Daoy (cell line): ENCODE measurements around the gene KRTAP22-1. TPM values are rescaled to one million over a fixed set of nuclear protein-coding genes. Genes with fewer than 3 reads are reported as not detected.

Experiments used
- DNase-seq: peaks from one replicate; pipeline ENCODE4 v3.0.0-alpha.2; 2015; ENCODE audit warnings: low read depth
- total RNA-seq: library from RNA; depleted of rRNA; stranded (reverse); fragments of >200 nt; shearing (Covaris generic); gene quantifications from 2 replicates; pipeline ENCODE4 v1.2.3, GENCODE V29; 2014; rRNA removed

KRTAP22-1 gene
- not detected in 2 replicates for total RNA-seq

DNA sequence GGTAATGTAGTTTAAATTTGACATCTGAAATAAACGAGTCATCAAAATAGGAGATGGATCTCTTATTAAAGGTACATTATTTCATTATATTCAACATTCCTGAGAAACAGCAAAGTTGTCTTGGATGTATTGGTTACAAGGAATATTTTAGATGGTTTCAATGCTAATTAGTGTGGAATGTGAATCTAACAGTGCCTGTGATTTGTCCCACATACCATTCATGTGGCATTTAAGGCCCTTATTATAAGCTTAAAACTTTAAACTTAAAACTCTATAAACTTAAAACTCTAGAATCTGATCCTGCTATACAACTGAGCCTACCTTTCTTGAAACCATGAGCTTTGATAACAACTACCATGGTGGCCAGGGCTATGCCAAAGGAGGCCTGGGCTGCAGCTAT, at the start of gene KRTAP22-1:
TSS of gene KRTAP22-1 (plus strand) at position 301 of the 400 bp plus-strand sequence.
- no peak for DNase-seq

GRCh38 chr21:30552782-30553181, 48.1 kb upstream of the KRTAP22-1 start:
- no peak for DNase-seq

GRCh38 chr21:30555095-30555494, 45.8 kb upstream of the KRTAP22-1 start:
- no peak for DNase-seq

DNA sequence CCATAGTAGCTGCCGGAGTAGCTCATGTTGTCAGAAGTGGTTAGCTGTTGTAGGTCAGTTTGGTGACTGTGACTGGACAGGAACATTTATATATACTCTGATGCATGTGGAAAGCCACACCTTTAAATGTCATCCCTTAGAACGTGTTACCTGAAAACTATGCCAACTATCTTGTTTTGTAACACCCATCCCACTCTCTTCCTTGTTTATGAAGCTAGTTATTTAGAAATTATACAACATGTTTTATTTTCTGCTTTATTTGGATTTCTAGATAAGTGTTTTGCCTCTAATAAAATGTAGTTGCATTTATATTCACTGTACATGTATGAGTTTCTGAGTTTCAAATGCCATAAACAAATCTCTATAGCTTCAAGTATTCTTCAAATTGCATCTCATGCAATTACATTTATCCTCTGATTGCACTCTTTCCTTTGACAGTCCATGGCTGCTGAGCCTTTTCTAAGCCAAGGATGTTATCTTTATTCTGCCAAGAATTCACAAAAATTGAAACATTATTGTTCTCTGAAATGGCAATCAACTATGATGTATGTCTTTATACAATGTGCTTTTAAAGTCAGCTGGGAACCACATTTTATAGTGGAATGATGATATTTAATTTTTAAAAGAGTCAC, 39.5 kb upstream of the KRTAP22-1 start, which contains the start of gene KRTAP19-7:
TSS of gene KRTAP19-7 (minus strand) at position 51 of the 632 bp plus-strand sequence. CDS start at position 26, 25 bp downstream.
- DNase-seq, result no peak

DNA sequence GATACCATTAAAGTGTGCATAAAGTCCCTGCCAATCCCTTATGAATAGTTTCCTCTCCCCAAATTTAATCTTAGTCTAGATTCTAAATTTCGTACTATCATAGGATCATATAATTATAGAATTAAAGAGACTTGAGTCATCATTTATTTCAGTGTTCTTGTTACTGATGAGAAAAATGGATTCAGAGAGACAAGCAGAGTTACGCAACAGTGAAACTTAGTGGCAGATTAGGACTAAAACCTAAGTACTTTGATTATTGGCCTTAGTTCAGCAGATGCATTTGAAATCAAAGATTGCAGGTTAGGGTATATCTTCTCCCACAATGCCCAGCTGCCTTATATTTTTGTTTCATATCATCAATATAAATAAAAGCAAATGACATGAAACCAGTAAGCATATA, 38.9 kb upstream of the KRTAP22-1 start:
- no peak for DNase-seq

- DNase-seq, result peak; percentile 7
Measured at GRCh38 chr21:30563072-30563471, 37.8 kb upstream of the KRTAP22-1 start.

DNA sequence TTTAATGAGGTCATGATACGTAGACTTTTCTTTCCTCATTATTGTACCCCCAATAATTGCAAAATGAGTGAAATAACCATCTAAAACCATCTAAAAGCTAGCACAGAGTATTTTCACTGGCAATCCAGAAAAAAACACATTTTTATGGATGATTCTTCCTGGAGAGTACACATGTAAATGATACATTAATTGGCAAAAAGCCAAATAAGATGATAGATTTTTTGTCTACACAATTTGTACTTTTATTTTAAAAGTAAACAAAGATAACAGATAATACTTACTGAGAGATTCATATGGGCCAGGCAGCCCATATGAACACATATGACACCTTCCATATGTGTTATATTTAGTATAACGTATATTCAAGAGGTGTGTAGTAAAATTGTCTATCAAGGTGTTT, 37.3 kb upstream of the KRTAP22-1 start:
- no peak for DNase-seq

DNA sequence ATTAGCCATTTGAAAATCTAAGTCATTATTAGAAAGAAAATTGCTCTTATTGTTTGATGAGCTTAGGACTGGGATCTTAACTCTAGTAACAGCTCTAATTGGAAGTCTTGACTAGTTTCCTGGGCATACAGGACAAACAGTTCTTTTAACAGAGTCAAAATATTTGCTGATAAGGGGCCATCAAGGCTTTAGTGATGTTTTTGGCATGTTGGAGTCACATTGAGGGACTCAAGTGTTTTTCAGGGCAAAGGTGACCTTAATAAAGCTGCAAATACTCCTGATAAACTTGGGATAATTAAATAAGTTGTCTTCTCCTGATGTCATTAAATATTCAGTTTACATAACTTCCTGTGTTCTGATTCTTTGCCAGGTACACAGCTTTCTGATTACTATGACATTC, 33.3 kb upstream of the KRTAP22-1 start:
- no peak for DNase-seq

GRCh38 chr21:30577766-30578165, 23.1 kb upstream of the KRTAP22-1 start:
- DNase-seq, result peak; percentile 63

DNA sequence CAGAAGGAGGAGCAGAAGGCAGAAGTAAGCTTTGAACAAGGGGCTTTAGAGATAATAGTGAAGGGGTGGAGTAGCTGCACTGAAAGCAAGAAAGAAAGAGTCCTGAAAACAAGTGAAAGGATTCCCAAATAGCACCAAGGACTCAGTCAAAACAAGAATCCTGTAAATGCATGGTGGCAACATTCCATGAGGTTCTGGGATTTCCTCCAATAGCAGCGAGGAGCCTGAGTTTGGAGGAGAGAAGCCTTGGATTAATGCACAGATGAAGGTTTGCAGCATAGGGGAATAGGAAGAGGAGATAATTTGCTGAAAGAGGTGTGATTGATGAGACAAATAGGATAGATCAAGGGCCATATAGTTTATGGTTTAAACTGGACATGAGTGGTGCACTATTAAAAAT, 21.5 kb upstream of the KRTAP22-1 start:
- no peak for DNase-seq

- peak; percentile 8 for DNase-seq
Measured at GRCh38 chr21:30580132-30580531, 20.8 kb upstream of the KRTAP22-1 start.

- DNase-seq, result no peak
Measured at GRCh38 chr21:30582870-30583269, 18.0 kb upstream of the KRTAP22-1 start.

DNA sequence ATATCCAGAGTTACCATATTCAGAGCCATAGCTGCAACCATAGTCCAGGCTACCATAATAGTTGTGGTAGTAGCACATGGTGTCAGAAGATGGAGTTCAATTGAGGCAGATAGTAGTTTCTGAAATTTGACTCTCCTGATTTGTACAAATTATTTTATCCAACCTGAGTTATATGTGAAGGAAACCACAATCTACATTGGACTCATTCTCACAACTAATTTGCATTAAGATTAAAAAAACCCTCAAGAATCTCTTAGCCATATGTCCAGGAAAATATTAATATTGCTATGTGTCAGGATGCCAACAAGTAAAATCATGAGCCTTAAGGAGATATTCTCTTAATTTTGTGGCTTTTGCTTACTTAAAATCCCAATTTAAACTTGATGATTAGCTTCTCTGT, 10.6 kb upstream of the KRTAP22-1 start, which contains the start of gene KRTAP22-2:
TSS of gene KRTAP22-2 (minus strand) at position 101 of the 400 bp plus-strand sequence.
- DNase-seq, result no peak

DNA sequence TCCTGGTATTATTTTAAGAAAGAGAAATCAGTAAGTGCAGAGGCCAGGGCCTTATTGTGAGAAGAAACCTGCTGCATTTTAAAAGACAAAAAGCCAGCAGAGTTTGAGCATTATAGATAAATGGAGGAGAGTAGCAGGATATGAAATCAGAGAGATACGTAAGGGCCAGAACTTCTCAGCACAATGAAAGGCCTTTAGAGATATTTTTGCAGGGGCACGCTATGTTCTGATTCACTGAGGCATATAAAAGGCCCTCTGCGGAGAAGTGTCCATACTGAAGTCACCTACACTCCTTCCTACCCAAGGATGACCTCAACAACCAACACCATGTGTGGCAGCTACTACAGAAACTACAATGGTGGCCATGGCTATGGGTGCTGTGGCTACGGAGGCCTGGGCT, 8.7 kb upstream of the KRTAP22-1 start, which contains the start of gene KRTAP6-3:
TSS of gene KRTAP6-3 (plus strand) at position 301 of the 400 bp plus-strand sequence. CDS start at position 307, 6 bp downstream.
- no peak for DNase-seq

- no peak for DNase-seq
Measured at GRCh38 chr21:30598802-30599201, 2.1 kb upstream of the KRTAP22-1 start, which contains the start of gene KRTAP6-2. KRTAP6-2 (minus strand) TSS chr21:30598902; CDS start chr21:30598874, 28 bp downstream.

DNA sequence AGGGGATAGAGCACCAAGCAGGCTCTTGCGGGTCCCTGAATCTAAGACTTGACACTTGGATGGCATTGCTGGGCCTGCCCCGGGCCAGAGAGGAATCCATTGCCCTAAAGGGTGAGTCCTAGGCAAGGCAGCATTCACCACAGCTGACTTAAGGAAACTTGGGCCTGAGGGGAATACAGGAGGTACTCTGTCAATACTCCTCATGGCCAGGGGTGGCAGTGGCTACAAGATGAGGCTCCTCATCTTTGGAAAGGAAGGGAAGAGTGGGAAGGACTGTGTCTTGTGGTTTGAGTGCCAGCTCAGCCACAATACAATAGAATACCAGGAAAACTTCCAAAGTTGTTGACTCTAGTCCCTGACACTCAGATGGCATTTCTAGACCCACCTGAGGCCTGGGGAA, 5.1 kb downstream of the KRTAP22-1 start:
- DNase-seq, result no peak

- no peak for DNase-seq
Measured at GRCh38 chr21:30612132-30612531, 11.2 kb downstream of the KRTAP22-1 start.

- no peak for DNase-seq
Measured at GRCh38 chr21:30613836-30614235, 12.9 kb downstream of the KRTAP22-1 start, which contains the start of gene KRTAP6-1. KRTAP6-1 (minus strand) TSS chr21:30613930; CDS start chr21:30613904, 26 bp downstream.

DNA sequence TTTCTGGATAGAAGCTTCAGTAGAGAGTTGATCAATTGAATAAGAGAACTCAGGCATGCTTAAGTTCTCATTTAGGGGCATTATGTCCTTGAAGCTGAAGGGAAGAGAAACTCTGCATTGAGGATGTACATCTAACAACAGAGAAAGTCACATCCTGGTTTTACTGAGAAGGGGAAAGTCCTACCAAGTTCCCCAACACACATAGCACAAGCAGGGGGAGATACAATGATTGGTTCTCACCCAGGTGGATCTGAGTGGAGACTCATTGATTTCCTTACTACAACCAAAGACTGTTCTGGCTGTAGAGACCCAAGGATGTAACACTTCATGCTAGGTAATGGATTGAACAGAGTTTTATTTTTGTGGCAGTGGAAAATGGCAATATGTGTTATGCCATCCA, 14.3 kb downstream of the KRTAP22-1 start:
- DNase-seq, result no peak

DNA sequence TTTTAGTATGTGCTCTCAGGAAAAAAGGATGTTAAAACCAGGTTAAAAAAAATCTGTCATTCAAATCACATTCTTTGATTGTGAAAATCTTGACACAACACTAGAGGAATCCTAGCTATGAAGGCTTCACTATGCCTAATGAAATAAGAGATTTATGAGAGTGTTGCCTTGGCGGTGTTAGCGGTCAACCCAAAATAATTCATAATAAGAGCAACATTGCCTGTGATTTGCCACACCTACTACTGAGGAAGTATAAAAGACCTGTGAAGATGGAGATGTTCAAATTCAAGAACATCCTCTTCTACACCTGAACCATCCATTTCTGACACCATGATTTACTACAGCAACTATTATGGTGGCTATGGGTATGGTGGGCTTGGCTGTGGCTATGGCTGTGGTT, 15.2 kb downstream of the KRTAP22-1 start, which contains the start of gene KRTAP20-1:
TSS of gene KRTAP20-1 (plus strand) at position 301 of the 400 bp plus-strand sequence. CDS start at position 331, 30 bp downstream.
- DNase-seq, result no peak

GRCh38 chr21:30620080-30620479, 19.2 kb downstream of the KRTAP22-1 start:
- DNase-seq, result no peak

GRCh38 chr21:30620522-30620921, 19.6 kb downstream of the KRTAP22-1 start, which contains the start of gene KRTAP20-4:
KRTAP20-4 (plus strand) TSS chr21:30620627.
- no peak for DNase-seq

GRCh38 chr21:30623362-30623761, 22.5 kb downstream of the KRTAP22-1 start:
- DNase-seq, result no peak
